Naive thymus-derived CD4-positive, alpha-beta T cell (primary cell): Measurements from ENCODE around the gene ARHGEF19. TPM values are rescaled to one million over a fixed set of nuclear protein-coding genes. Genes with fewer than 3 reads are reported as not detected.

Source experiments
- ATAC-seq: fragments of 150-1000 bp; cut with Tn5 transposase; 2 replicates; pipeline ENCODE4 v1.10.0; 2021; ENCODE audit warnings: mild to moderate bottlenecking, moderate library complexity
- CTCF ChIA-PET: fragments of 350-600 bp; sonication (Branson Sonifier 250); formaldehyde crosslinking; loops from one replicate; lab custom pipeline; 2021; ENCODE audit warnings: antibody characterized with exemption; lab: Charles Lee
- POLR2A ChIA-PET: fragments of 350-600 bp; sonication (Branson Sonifier 250); formaldehyde crosslinking; loops from one replicate; lab custom pipeline; 2021; ENCODE audit warnings: antibody characterized with exemption, inconsistent platforms; lab: Charles Lee
- DNase-seq, 9 donors: peaks; one replicate each; pipeline versions ENCODE4 v3.0.0 to v3.0.0-alpha.2; 2020 to 2022; ENCODE audit warnings: mixed read lengths in 1 of 9
- H3K27ac ChIP-seq: one replicate; pipeline ENCODE4 v1.7.0; 2013; ENCODE audit warnings: mild to moderate bottlenecking, low read depth, low read length, moderate library complexity
- H3K27me3 ChIP-seq, 2 donors: one replicate each; pipeline ENCODE4 v1.7.0; 2013; ENCODE audit warnings: low read length in 2 of 2, mild to moderate bottlenecking in 2 of 2, moderate library complexity in 2 of 2; ENCODE audit not compliant: control insufficient read depth in 2 of 2, insufficient read depth in 2 of 2
- H3K36me3 ChIP-seq, 3 experiments: 1 replicate in 2 of 3; 2 replicates in 1 of 3; pipeline ENCODE4 v1.7.0; 2013; ENCODE audit warnings: low read length in 3 of 3, mild to moderate bottlenecking in 3 of 3, moderate library complexity in 1 of 3; ENCODE audit not compliant: insufficient read depth in 3 of 3, control insufficient read depth in 2 of 3
- H3K4me1 ChIP-seq, 2 donors: one replicate each; pipeline ENCODE4 v1.7.0; 2013; ENCODE audit warnings: low read length in 2 of 2, mild to moderate bottlenecking in 2 of 2, moderate library complexity in 1 of 2; ENCODE audit not compliant: control insufficient read depth in 2 of 2, insufficient read depth in 2 of 2
- H3K4me3 ChIP-seq: 2 replicates; pipeline ENCODE4 v1.7.0; 2013; ENCODE audit warnings: mild to moderate bottlenecking, low read length
- H3K9me3 ChIP-seq, 3 experiments: 1 replicate in 2 of 3; 2 replicates in 1 of 3; pipeline ENCODE4 v1.7.0; 2013; ENCODE audit warnings: low read length in 3 of 3; ENCODE audit not compliant: control insufficient read depth in 2 of 3
- H3K27ac Mint-ChIP-seq, 9 donors: one replicate each; pipeline ENCODE4 v1.8.0; 2020 to 2022; ENCODE audit warnings: mixed read lengths in 9 of 9, mild to moderate bottlenecking in 8 of 9, moderate library complexity in 5 of 9, inconsistent platforms in 2 of 9
- H3K27me3 Mint-ChIP-seq, 5 donors: one replicate each; pipeline ENCODE4 v1.8.0; 2021 to 2022; ENCODE audit warnings: mixed read lengths in 5 of 5, mild to moderate bottlenecking in 1 of 5
- H3K36me3 Mint-ChIP-seq, 5 donors: one replicate each; pipeline ENCODE4 v1.8.0; 2020 to 2022; ENCODE audit warnings: mixed read lengths in 5 of 5, mild to moderate bottlenecking in 3 of 5, inconsistent platforms in 1 of 5
- H3K4me1 Mint-ChIP-seq, 7 donors: one replicate each; pipeline ENCODE4 v1.8.0; 2020 to 2022; ENCODE audit warnings: mixed read lengths in 7 of 7, mild to moderate bottlenecking in 3 of 7, inconsistent platforms in 1 of 7
- H3K4me3 Mint-ChIP-seq, 10 donors: one replicate each; pipeline ENCODE4 v1.8.0; 2020 to 2022; ENCODE audit warnings: mild to moderate bottlenecking in 10 of 10, mixed read lengths in 10 of 10, moderate library complexity in 6 of 10, inconsistent platforms in 2 of 10
- H3K9me3 Mint-ChIP-seq, 11 donors: one replicate each; pipeline ENCODE4 v1.8.0; 2020 to 2022; ENCODE audit warnings: mixed read lengths in 11 of 11, mild to moderate bottlenecking in 4 of 11, inconsistent platforms in 1 of 11, moderate library complexity in 1 of 11
- intact Hi-C, 2 donors: fragments of 100-400 bp; cut with micrococcal nuclease; formaldehyde crosslinking; loops; one replicate each; pipeline ENCODE4 v1.15.1; 2023
- polyA plus RNA-seq, 2 donors: library from polyadenylated mRNA; unstranded; fragments of 300-500 nt; fragmentation: Illumina TruSeq; gene quantifications; one replicate each; pipeline ENCODE4 v1.2.3, GENCODE V29; 2021
- total RNA-seq, 6 experiments: library from RNA in 5 of 6; stranded (reverse) in 5 of 6; gene quantifications; 1 replicate in 5 of 6; 2 replicates in 1 of 6; pipeline ENCODE4 v1.2.3 and lab custom pipeline; 2021 to 2026

ARHGEF19 gene
- total and polyA plus RNA-seq, 7 experiments from 2014 or later, result 5.1 to 12.4 (median 9.1) TPM

GRCh38 chr1:16209132-16209846, 3.2 kb downstream of the ARHGEF19 start:
- DNase-seq (no peak), ATAC-seq (no peak)
- Histone ChIP-seq H3K27me3 (no peaks in the 10 kb centered on the region), H3K4me1 (peaks cover 9 to 15% of the 10 kb centered on the region in 2 donors), H3K36me3 (peaks cover 0 to 3% (median 0%) of the 10 kb centered on the region in 3 experiments), H3K4me3 (no peak overlapping the region), H3K9me3 (no peaks in the 10 kb centered on the region), H3K27ac (no peak overlapping the region)
- H3K4me1 Mint-ChIP-seq, result peaks cover 5 to 16% (median 8%) of the 10 kb centered on the region in 7 donors
- intact Hi-C loops, result loop anchor here (5.0 to 10.0 kb wide), 7 partner anchors 143 to 706 kb away; partner anchors contain the start of genes DDI2 (in 1 of the 2), FBXO42 (in 1 of the 2), NBPF1 (in 1 of the 2) and NECAP2 (in 1 of the 2)
- peak overlapping the region in 2 of 9 donors; percentile 32 to 36 for H3K27ac Mint-ChIP-seq
- H3K27me3 Mint-ChIP-seq, result peaks cover 0 to 3% (median 0%) of the 10 kb centered on the region in 5 donors
- H3K9me3 Mint-ChIP-seq, result peaks cover 0 to 2% (median 0%) of the 10 kb centered on the region in 11 donors
- ChIA-PET POLR2A (interaction anchor here (1.0 to 1.1 kb wide), 2 partner anchors 9 to 10 kb away, joined by 3 to 4 read pairs; no protein-coding TSS in a partner anchor), CTCF (no interaction called here)
- peak overlapping the region in 5 of 10 donors; percentile 1 to 66 (median 38) for H3K4me3 Mint-ChIP-seq
- H3K36me3 Mint-ChIP-seq, result no peaks in the 10 kb centered on the region

- peaks cover 9 to 15% of the 10 kb centered on the region in 2 donors for H3K4me1 ChIP-seq
- ChIA-PET POLR2A (interaction anchor here (1.0 to 1.1 kb wide), 2 partner anchors 9 to 10 kb away, joined by 3 to 4 read pairs; no protein-coding TSS in a partner anchor), CTCF (no interaction called here)
- H3K27me3 ChIP-seq, result no peaks in the 10 kb centered on the region
- peaks cover 0 to 2% (median 0%) of the 10 kb centered on the region in 11 donors for H3K9me3 Mint-ChIP-seq
- no peak for DNase-seq
- H3K9me3 ChIP-seq, result no peaks in the 10 kb centered on the region
- peaks cover 0 to 3% (median 0%) of the 10 kb centered on the region in 5 donors for H3K27me3 Mint-ChIP-seq
- intact Hi-C loops, result loop anchor here (5.0 to 10.0 kb wide), 7 partner anchors 144 to 706 kb away; partner anchors contain the start of genes DDI2 (in 1 of the 2), FBXO42 (in 1 of the 2), NBPF1 (in 1 of the 2) and NECAP2 (in 1 of the 2)
- peaks cover 0 to 4% (median 3%) of the 10 kb centered on the region in 5 donors for H3K36me3 Mint-ChIP-seq
- peak overlapping the region in 4 of 9 donors; percentile 34 to 89 (median 60) for H3K27ac Mint-ChIP-seq
- peaks cover 7 to 16% (median 11%) of the 10 kb centered on the region in 7 donors for H3K4me1 Mint-ChIP-seq
- peak overlapping the region in 6 of 10 donors; percentile 5 to 91 (median 23) for H3K4me3 Mint-ChIP-seq
- H3K36me3 ChIP-seq, result peaks cover 0 to 6% (median 0%) of the 10 kb centered on the region in 3 experiments
- no peak overlapping the region for H3K27ac ChIP-seq
- H3K4me3 ChIP-seq, result no peak overlapping the region
- no peak for ATAC-seq
Measured at GRCh38 chr1:16208270-16208987, 4.0 kb downstream of the ARHGEF19 start.

- Histone ChIP-seq H3K4me3 (peak overlapping the region; percentile 74), H3K4me1 (peaks cover 9 to 15% of the 10 kb centered on the region in 2 donors), H3K9me3 (no peaks in the 10 kb centered on the region), H3K36me3 (peaks cover 0 to 6% (median 0%) of the 10 kb centered on the region in 3 experiments), H3K27ac (peak overlapping the region; percentile 81), H3K27me3 (no peaks in the 10 kb centered on the region)
- ChIA-PET CTCF (no interaction called here), POLR2A (interaction anchor here (1.0 to 1.9 kb wide), 4 partner anchors 9 to 511 kb away, joined by 3 to 17 read pairs (median 5); partner anchors contain the start of gene CPLANE2)
- Mint-ChIP-seq H3K27ac (peak overlapping the region; percentile 87 to 98 (median 95)), H3K4me3 (peak overlapping the region; percentile 83 to 95 (median 90)), H3K4me1 (peaks cover 7 to 17% (median 13%) of the 10 kb centered on the region in 7 donors), H3K36me3 (peaks cover 0 to 11% (median 11%) of the 10 kb centered on the region in 5 donors), H3K27me3 (no peaks in the 10 kb centered on the region), H3K9me3 (peaks cover 0 to 2% (median 0%) of the 10 kb centered on the region in 11 donors)
- peak in 1 of 9 donors; percentile 24 for DNase-seq
- intact Hi-C loops, result loop anchor here (2.0 to 10.0 kb wide), 11 partner anchors 145 to 707 kb away; partner anchors contain the start of genes CASP9 (in 2 of the 2), DDI2 (in 2 of the 2), FBXO42 (in 2 of the 2) and NECAP2 (in 2 of the 2)
- no peak for ATAC-seq
Measured at GRCh38 chr1:16207318-16208269, 4.9 kb downstream of the ARHGEF19 start.

- Mint-ChIP-seq H3K9me3 (peaks cover 0 to 2% (median 0%) of the 10 kb centered on the region in 11 donors), H3K27me3 (no peaks in the 10 kb centered on the region), H3K4me1 (peaks cover 7 to 17% (median 13%) of the 10 kb centered on the region in 7 donors), H3K27ac (peak overlapping the region; percentile 87 to 98 (median 95)), H3K4me3 (peak overlapping the region; percentile 83 to 95 (median 90)), H3K36me3 (peaks cover 0 to 11% (median 11%) of the 10 kb centered on the region in 5 donors)
- DNase-seq (peak; percentile 85 to 95 (median 93)), ATAC-seq (peak; percentile 94)
- Histone ChIP-seq H3K4me1 (peaks cover 9 to 15% of the 10 kb centered on the region in 2 donors), H3K4me3 (peak overlapping the region; percentile 74), H3K36me3 (peaks cover 0 to 13% (median 0%) of the 10 kb centered on the region in 3 experiments), H3K27me3 (no peaks in the 10 kb centered on the region), H3K27ac (peak overlapping the region; percentile 81), H3K9me3 (no peaks in the 10 kb centered on the region)
- ChIA-PET POLR2A (interaction anchor here (0.5 to 1.9 kb wide), 7 partner anchors 10 to 510 kb away, joined by 3 to 17 read pairs (median 3); partner anchors contain the start of gene CPLANE2), CTCF (no interaction called here)
- intact Hi-C loops, result loop anchor here (1.0 to 10.0 kb wide), 18 partner anchors 11 to 708 kb away; partner anchors contain the start of genes CASP9 (in 2 of the 2), CPLANE2 (in 2 of the 2), DDI2 (in 2 of the 2) and FBXO42 (in 2 of the 2)
Measured at GRCh38 chr1:16206547-16207317, 5.7 kb downstream of the ARHGEF19 start.
